Esophagus squamous epithelium (tissue), 5 donors: ENCODE measurements around the gene PCDHGB2. TPM values are rescaled to one million over a fixed set of nuclear protein-coding genes. Genes with fewer than 3 reads are reported as not detected.
"Not testable (repeated sequence)": the region's sequence is repeated elsewhere in the genome, so short reads cannot be mapped to it uniquely, and the experiment has no call there.

ENCODE experiments used
- DNase-seq: peaks from one replicate; lab custom pipeline; 2025; lab: John Stamatoyannopoulos, UW
- H3K27ac ChIP-seq, 4 donors: fragments of 200-600 bp; sonication (generic); one replicate each; pipeline ENCODE4 v1.5.1; 2016 to 2019; ENCODE audit warnings: mild to moderate bottlenecking in 1 of 4
- H3K27me3 ChIP-seq, 4 donors: fragments of 200-600 bp; sonication (generic); 1 replicate in 3 of 4; 2 replicates in 1 of 4; pipeline versions ENCODE4 v1.5.1 to v1.6.0; 2017 to 2021; ENCODE audit warnings: antibody characterized with exemption in 1 of 4
- H3K36me3 ChIP-seq, 3 donors: fragments of 200-600 bp; sonication (generic); one replicate each; pipeline ENCODE4 v1.5.1; 2016 to 2019
- H3K4me1 ChIP-seq, 3 donors: fragments of 200-600 bp; sonication (generic); one replicate each; pipeline ENCODE4 v1.5.1; 2017 to 2019
- H3K4me3 ChIP-seq, 4 donors: fragments of 200-600 bp; sonication (generic); 1 replicate in 3 of 4; 2 replicates in 1 of 4; pipeline ENCODE4 v1.5.1; 2016 to 2019; ENCODE audit warnings: mild to moderate bottlenecking in 2 of 4, moderate library complexity in 1 of 4
- H3K9me3 ChIP-seq, 3 donors: fragments of 200-600 bp; sonication (generic); one replicate each; pipeline ENCODE4 v1.5.1; 2016 to 2019
- POLR2A ChIP-seq, 4 donors: fragments of 450-650 bp; IDR thresholded peaks; one replicate each; pipeline ENCODE4 v1.6.1; 2017; ENCODE audit warnings: antibody characterized with exemption in 4 of 4, mild to moderate bottlenecking in 4 of 4, moderate library complexity in 3 of 4
- WGBS, 2 donors: methylation state at CpG; one replicate each; pipeline ENCODE4 v1.1.5; 2018; 5-methylcytosine and 5-hydroxymethylcytosine counted together
- intact Hi-C: fragments of 100-400 bp; cut with DNase I; formaldehyde crosslinking; loops from one replicate; pipeline ENCODE4 v1.15.0; 2022
- total RNA-seq, 4 donors: library from RNA; depleted of rRNA; stranded (reverse); fragments of >200 nt; gene quantifications; one replicate each; pipeline ENCODE4 v1.1.0, GENCODE V29; 2016
- TF ChIP-seq, protein P1 (sequence below), 6 experiments: fragments of 450-650 bp in 4 of 6; fragments of 200-600 bp in 2 of 6; sonication (generic) in 2 of 6; IDR thresholded peaks; one replicate each; pipeline ENCODE4 v1.5.1; 2016 to 2019; ENCODE audit warnings: antibody characterized with exemption in 6 of 6, mild to moderate bottlenecking in 4 of 6, moderate library complexity in 4 of 6
- donor health status: DM: yes; HTN: yes; CAD: no.

PCDHGB2 gene
- total RNA-seq, 4 donors from 2014 or later: 0.09 to 2.9 (median 1.8) TPM

GRCh38 chr5:141369994-141370848 is 10.4 kb downstream of the PCDHGB2 start, which contains the start of gene PCDHGB3:
PCDHGB3 (plus strand) TSS chr5:141370242; CDS start chr5:141370395, 153 bp downstream.
- 23 to 32% methylated on average over 26 to 27 of the region's 32 CpGs for WGBS, 2 donors
- H3K4me1 ChIP-seq: no peaks in the 10 kb centered on the region
- H3K27ac ChIP-seq: no peak within 1 kb of the TSS
- H3K27me3 ChIP-seq: peaks cover 0 to 50% (median 0%) of the 10 kb centered on the region in 4 donors
- intact Hi-C loops: no loop called here
- no peak for DNase-seq
- H3K9me3 ChIP-seq: peaks cover 0 to 99% (median 85%) of the 10 kb centered on the region in 3 donors
- peak within 1 kb of the TSS in 2 of 4 donors; percentile 28 to 47 for H3K4me3 ChIP-seq
- H3K36me3 ChIP-seq: no peaks in the 10 kb centered on the region
- TF ChIP-seq POLR2A (IDR thresholded peaks at IDR 0.05): no peak
- TF ChIP-seq, protein P1, sequence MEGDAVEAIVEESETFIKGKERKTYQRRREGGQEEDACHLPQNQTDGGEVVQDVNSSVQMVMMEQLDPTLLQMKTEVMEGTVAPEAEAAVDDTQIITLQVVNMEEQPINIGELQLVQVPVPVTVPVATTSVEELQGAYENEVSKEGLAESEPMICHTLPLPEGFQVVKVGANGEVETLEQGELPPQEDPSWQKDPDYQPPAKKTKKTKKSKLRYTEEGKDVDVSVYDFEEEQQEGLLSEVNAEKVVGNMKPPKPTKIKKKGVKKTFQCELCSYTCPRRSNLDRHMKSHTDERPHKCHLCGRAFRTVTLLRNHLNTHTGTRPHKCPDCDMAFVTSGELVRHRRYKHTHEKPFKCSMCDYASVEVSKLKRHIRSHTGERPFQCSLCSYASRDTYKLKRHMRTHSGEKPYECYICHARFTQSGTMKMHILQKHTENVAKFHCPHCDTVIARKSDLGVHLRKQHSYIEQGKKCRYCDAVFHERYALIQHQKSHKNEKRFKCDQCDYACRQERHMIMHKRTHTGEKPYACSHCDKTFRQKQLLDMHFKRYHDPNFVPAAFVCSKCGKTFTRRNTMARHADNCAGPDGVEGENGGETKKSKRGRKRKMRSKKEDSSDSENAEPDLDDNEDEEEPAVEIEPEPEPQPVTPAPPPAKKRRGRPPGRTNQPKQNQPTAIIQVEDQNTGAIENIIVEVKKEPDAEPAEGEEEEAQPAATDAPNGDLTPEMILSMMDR (IDR thresholded peaks at IDR 0.05): peak in 1 of 6 experiments; percentile 31

DNA sequence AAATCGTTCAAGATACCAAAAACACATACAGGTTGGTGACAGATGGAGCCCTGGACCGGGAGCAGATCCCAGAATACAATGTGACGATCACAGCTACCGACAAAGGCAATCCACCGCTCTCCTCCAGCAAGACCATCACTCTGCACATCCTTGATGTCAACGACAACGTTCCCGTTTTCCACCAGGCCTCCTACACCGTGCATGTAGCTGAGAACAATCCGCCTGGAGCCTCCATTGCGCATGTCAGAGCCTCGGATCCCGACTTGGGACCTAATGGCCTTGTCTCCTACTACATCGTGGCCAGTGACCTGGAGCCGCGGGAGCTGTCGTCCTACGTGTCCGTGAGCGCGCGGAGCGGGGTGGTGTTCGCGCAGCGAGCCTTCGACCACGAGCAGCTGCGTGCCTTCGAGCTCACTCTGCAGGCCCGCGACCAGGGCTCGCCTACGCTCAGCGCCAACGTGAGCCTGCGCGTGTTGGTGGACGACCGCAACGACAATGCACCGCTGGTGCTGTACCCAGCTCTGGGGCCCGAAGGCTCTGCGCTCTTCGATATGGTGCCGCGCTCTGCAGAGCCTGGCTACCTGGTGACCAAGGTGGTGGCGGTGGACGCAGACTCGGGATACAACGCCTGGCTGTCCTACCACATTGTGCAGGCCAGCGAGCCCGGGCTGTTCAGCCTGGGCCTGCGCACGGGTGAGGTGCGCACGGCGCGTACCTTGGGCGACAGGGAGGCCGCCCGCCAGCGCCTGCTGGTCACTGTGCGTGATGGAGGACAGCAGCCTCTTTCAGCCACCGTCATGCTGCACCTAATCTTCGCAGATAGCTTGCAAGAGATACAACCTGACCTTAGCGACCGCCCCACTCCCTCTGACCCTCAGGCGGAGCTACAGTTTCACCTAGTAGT is 12.0 kb downstream of the PCDHGB2 start:
- no peak for DNase-seq
- Histone ChIP-seq H3K4me3 (peak overlapping the region in 1 of 4 donors; percentile 9), H3K27me3 (peaks cover 0 to 35% (median 0%) of the 10 kb centered on the region in 4 donors), H3K4me1 (no peaks in the 10 kb centered on the region), H3K9me3 (peaks cover 0 to 98% (median 82%) of the 10 kb centered on the region in 3 donors), H3K36me3 (no peaks in the 10 kb centered on the region), H3K27ac (no peak overlapping the region)
- intact Hi-C loops: no loop called here
- 35 to 59% methylated on average over 12 to 27 of the region's 69 CpGs for WGBS, 2 donors
- TF ChIP-seq, protein P1 (IDR thresholded peaks at IDR 0.05): no peak
- TF ChIP-seq POLR2A (IDR thresholded peaks at IDR 0.05): no peak

DNA sequence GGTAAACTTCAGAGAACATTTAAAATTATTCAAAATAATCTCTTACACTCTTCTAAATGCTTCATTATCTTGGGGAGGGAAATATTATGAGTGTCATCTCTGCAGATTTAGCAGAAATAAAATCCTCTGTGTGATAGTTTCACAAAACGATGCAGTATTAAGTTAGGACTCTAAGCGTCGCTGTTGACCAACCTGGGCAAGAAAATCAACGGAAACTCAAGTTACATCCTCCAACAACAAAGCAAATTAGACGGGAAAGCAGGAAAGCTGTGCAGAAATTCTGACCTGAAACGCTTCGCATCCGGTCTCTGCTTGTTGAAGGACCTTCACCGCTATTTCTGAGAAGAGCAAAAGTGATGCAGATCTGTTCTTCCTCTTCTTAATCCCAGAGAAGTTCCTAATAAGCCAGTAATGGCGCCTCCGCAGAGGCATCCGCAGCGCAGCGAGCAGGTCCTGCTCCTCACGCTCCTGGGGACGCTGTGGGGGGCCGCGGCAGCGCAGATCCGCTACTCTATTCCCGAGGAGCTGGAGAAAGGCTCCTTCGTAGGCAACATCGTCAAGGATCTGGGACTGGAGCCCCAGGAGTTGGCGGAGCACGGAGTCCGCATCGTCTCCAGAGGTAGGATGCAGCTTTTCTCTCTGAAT is 14.0 kb downstream of the PCDHGB2 start, which contains the start of gene PCDHGA6:
PCDHGA6 (plus strand) TSS at position 219 of the 645 bp plus-strand sequence; CDS start at position 412, 193 bp downstream.
- TF ChIP-seq POLR2A (IDR thresholded peaks at IDR 0.05): no peak
- TF ChIP-seq, protein P1 (IDR thresholded peaks at IDR 0.05): peak in 1 of 6 experiments; percentile 31
- WGBS, 2 donors: 22 to 23% methylated on average over 9 to 11 of the region's 27 CpGs
- H3K27me3 ChIP-seq: peaks cover 0 to 27% (median 0%) of the 10 kb centered on the region in 4 donors
- peak within 1 kb of the TSS in 2 of 4 donors; percentile 28 to 49 for H3K4me3 ChIP-seq
- intact Hi-C loops: no loop called here
- H3K4me1 ChIP-seq: no peaks in the 10 kb centered on the region
- no peak for DNase-seq
- H3K9me3 ChIP-seq: peaks cover 0 to 97% (median 89%) of the 10 kb centered on the region in 3 donors
- no peaks in the 10 kb centered on the region for H3K36me3 ChIP-seq
- no peak within 1 kb of the TSS for H3K27ac ChIP-seq

- H3K27ac ChIP-seq: no peak overlapping the region
- H3K4me1 ChIP-seq: no peaks in the 10 kb centered on the region
- peak overlapping the region in 1 of 4 donors; percentile 49 for H3K4me3 ChIP-seq
- peaks cover 0 to 23% (median 0%) of the 10 kb centered on the region in 4 donors for H3K27me3 ChIP-seq
- no peak for DNase-seq
- H3K36me3 ChIP-seq: no peaks in the 10 kb centered on the region
- TF ChIP-seq, protein P1 (IDR thresholded peaks at IDR 0.05): no peak
- no peak for TF ChIP-seq POLR2A (IDR thresholded peaks at IDR 0.05)
- intact Hi-C loops: no loop called here
- peaks cover 0 to 97% (median 85%) of the 10 kb centered on the region in 3 donors for H3K9me3 ChIP-seq
- 72 to 73% methylated on average over 14 of the region's 14 CpGs for WGBS, 2 donors
Measured at GRCh38 chr5:141374627-141375026, 14.8 kb downstream of the PCDHGB2 start.

DNA sequence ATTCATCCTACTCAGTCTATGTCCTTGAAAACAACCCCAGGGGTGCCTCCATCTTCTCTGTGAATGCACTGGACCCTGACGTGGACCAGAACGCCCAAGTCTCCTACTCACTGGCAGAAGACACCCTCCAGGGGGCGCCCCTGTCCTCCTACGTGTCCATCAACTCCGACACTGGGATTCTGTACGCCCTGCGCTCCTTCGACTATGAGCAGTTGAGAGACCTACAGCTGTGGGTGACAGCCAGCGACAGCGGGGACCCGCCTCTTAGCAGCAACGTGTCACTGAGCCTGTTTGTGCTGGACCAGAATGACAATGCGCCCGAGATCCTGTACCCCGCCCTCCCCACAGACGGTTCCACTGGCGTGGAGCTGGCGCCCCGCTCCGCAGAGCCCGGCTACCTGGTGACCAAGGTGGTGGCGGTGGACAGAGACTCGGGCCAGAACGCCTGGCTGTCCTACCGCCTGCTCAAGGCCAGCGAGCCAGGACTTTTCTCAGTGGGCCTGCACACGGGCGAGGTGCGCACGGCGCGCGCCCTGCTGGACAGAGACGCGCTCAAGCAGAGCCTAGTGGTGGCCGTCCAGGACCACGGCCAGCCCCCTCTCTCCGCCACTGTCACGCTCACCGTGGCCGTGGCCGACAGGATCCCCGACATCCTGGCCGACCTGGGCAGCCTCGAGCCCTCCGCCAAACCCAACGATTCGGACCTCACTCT is 15.8 kb downstream of the PCDHGB2 start:
- DNase-seq, H3K4me1 ChIP-seq, H3K27ac ChIP-seq, intact Hi-C loops, H3K4me3 ChIP-seq, H3K36me3 ChIP-seq: not testable (repeated sequence)
- Histone ChIP-seq H3K27me3 (peaks cover 0 to 20% (median 0%) of the 10 kb centered on the region in 4 donors), H3K9me3 (peaks cover 0 to 93% (median 76%) of the 10 kb centered on the region in 3 donors)
- 48 to 50% methylated on average over 8 to 14 of the region's 48 CpGs for WGBS, 2 donors
